Endothelial cell of umbilical vein (primary cell): ENCODE data around the gene ADAM33. TPM values are rescaled to one million over a fixed set of nuclear protein-coding genes. Genes with fewer than 3 reads are reported as not detected.

Source experiments
- BruUV-seq: library from RNA; stranded (reverse); fragments of 400-500 nt; replicated peaks from 2 replicates; lab custom pipeline; 2021; lab: Mats Ljungman, UMichigan
- CTCF ChIA-PET: fragments of 300-600, 350-600 bp; sonication (Branson Sonifier 250); formaldehyde crosslinking; loops from one replicate; lab custom pipeline; 2021; ENCODE audit warnings: antibody characterized with exemption, inconsistent platforms; lab: Charles Lee
- POLR2A ChIA-PET: fragments of 300-600, 350-600 bp; sonication (Branson Sonifier 250); formaldehyde crosslinking; loops from one replicate; lab custom pipeline; 2021; ENCODE audit warnings: antibody characterized with exemption, inconsistent platforms; lab: Charles Lee
- DNase-seq: peaks from one replicate; pipeline ENCODE4 v3.0.0-alpha.2; 2011; ENCODE audit warnings: low read depth, low spot score
- FAIRE-seq: peaks from 2 replicates; lab custom pipeline; 2011; peaks lifted over from hg19 to GRCh38; lab: Jason Lieb, UNC
- H2AFZ ChIP-seq: 2 replicates; pipeline ENCODE4 v1.6.0; 2012; ENCODE audit warnings: low read depth, low read length, control low read depth, inconsistent platforms
- H3K27ac ChIP-seq: 2 replicates; pipeline ENCODE4 v1.5.1; 2011; ENCODE audit warnings: low read depth, mild to moderate bottlenecking, control low read depth, low read length, moderate library complexity; ENCODE audit not compliant: insufficient read depth
- H3K27me3 ChIP-seq, 2 experiments: 2 replicates each; pipeline versions ENCODE4 v1.6.0 to v1.6.1; 2011; ENCODE audit warnings: low read length in 2 of 2, mixed read lengths in 1 of 2; ENCODE audit not compliant: control insufficient read depth in 2 of 2, insufficient read depth in 2 of 2
- H3K36me3 ChIP-seq, 2 experiments: 2 replicates in 1 of 2; 3 replicates in 1 of 2; pipeline ENCODE4 v1.5.1; 2011; ENCODE audit warnings: low read length in 2 of 2, mild to moderate bottlenecking in 1 of 2, moderate library complexity in 1 of 2; ENCODE audit not compliant: control insufficient read depth in 2 of 2, insufficient read depth in 2 of 2; ENCODE audit errors: extremely low read depth in 1 of 2
- H3K4me1 ChIP-seq: 3 replicates; pipeline ENCODE4 v1.5.1; 2011; ENCODE audit warnings: mild to moderate bottlenecking, low read length; ENCODE audit not compliant: control insufficient read depth, insufficient read depth; ENCODE audit errors: extremely low read depth
- H3K4me2 ChIP-seq: 2 replicates; pipeline ENCODE4 v1.6.1; 2011; ENCODE audit warnings: low read length, control low read depth, mixed read lengths; ENCODE audit not compliant: insufficient read depth
- H3K4me3 ChIP-seq, 3 experiments: fragments of 200-600 bp in 1 of 3; sonication (generic), shearing (Covaris generic) in 1 of 3; replicated peaks in 1 of 3; 2 replicates each; pipeline ENCODE4 v1.5.1; 2011 to 2016; ENCODE audit warnings: control low read depth in 3 of 3, low read length in 3 of 3, mild to moderate bottlenecking in 2 of 3, inconsistent platforms in 1 of 3, low read depth in 1 of 3, moderate library complexity in 1 of 3; ENCODE audit not compliant: insufficient read depth in 1 of 3
- H3K79me2 ChIP-seq: 2 replicates; pipeline ENCODE4 v1.6.0; 2012; ENCODE audit warnings: low read length, inconsistent platforms; ENCODE audit not compliant: control insufficient read depth, insufficient read depth
- H3K9ac ChIP-seq: replicated peaks from 2 replicates; pipeline ENCODE3; 2011; ENCODE audit warnings: low read length, control low read depth; ENCODE audit not compliant: insufficient read depth; ENCODE audit errors: extremely low read depth
- H3K9me1 ChIP-seq: replicated peaks from 3 replicates; pipeline ENCODE4 v1.6.0; 2011; ENCODE audit warnings: mild to moderate bottlenecking, low read length; ENCODE audit not compliant: control insufficient read depth, insufficient read depth; ENCODE audit errors: extremely low read depth
- H3K9me3 ChIP-seq: replicated peaks from 2 replicates; pipeline ENCODE4 v1.5.1; 2012; ENCODE audit warnings: low read length, inconsistent platforms; ENCODE audit not compliant: control insufficient read depth, insufficient read depth
- H4K20me1 ChIP-seq: replicated peaks from 2 replicates; pipeline ENCODE3; 2011; ENCODE audit warnings: mild to moderate bottlenecking, low read length; ENCODE audit not compliant: control insufficient read depth, insufficient read depth; ENCODE audit errors: extremely low read depth
- CTCF ChIP-seq, 2 donors: IDR thresholded peaks; 1 replicate in 1 of 2; 2 replicates in 1 of 2; pipeline ENCODE4 v1.5.1; 2011; ENCODE audit warnings: low read length in 2 of 2, mild to moderate bottlenecking in 2 of 2, moderate library complexity in 2 of 2, control low read depth in 1 of 2, inconsistent platforms in 1 of 2, low read depth in 1 of 2; ENCODE audit not compliant: insufficient read depth in 1 of 2; ENCODE audit errors: extremely low read depth in 1 of 2
- EZH2 ChIP-seq: IDR thresholded peaks from 2 replicates; pipeline ENCODE4 v1.6.1; 2012; ENCODE audit warnings: borderline replicate concordance, low read depth, mild to moderate bottlenecking, moderate library complexity, low read length, inconsistent platforms; ENCODE audit not compliant: severe bottlenecking
- FOS ChIP-seq: IDR thresholded peaks from 2 replicates; pipeline ENCODE4 v1.6.1; 2011; ENCODE audit warnings: mild to moderate bottlenecking, low read length, moderate library complexity, borderline replicate concordance; ENCODE audit not compliant: insufficient read depth
- GATA2 ChIP-seq: IDR thresholded peaks from 2 replicates; pipeline ENCODE4 v1.7.0; 2011; ENCODE audit warnings: low read depth, mild to moderate bottlenecking, moderate library complexity, mixed read lengths, low read length; ENCODE audit not compliant: insufficient read length, insufficient read depth
- JUN ChIP-seq: IDR thresholded peaks from 2 replicates; pipeline ENCODE4 v1.6.1; 2011; ENCODE audit warnings: borderline replicate concordance, low read depth; ENCODE audit not compliant: insufficient read length, insufficient read depth
- MYC ChIP-seq: IDR thresholded peaks from one replicate; pipeline ENCODE4 v1.6.1; 2011; ENCODE audit warnings: mild to moderate bottlenecking, low read depth, low read length
- POLR2A ChIP-seq: IDR thresholded peaks from 2 replicates; pipeline ENCODE4 v1.6.1; 2012; ENCODE audit warnings: low read depth, mild to moderate bottlenecking, control low read depth, low read length
- POLR2AphosphoS5 ChIP-seq: IDR thresholded peaks from 2 replicates; pipeline ENCODE4 v1.6.1; 2012; ENCODE audit warnings: low read depth, mild to moderate bottlenecking, control low read depth, low read length, moderate library complexity; ENCODE audit not compliant: insufficient read depth
- dilution Hi-C: fragments of 300-500 bp; cut with MboI; formaldehyde crosslinking; loops from one replicate; pipeline ENCODE4 v1.15.0; 2019; ENCODE audit warnings: low sequenced_read_pairs; ENCODE audit not compliant: extremely low pct_ligation_motif_present
- intact Hi-C: fragments of 100-400 bp; cut with micrococcal nuclease; formaldehyde crosslinking; loops from one replicate; pipeline ENCODE4 v1.10.0; 2022
- polyA plus RNA-seq, 4 experiments: library from polyadenylated mRNA; depleted of rRNA in 3 of 4; stranded (reverse) in 3 of 4; unstranded in 1 of 4; fragments of >200 nt; gene quantifications; 2 replicates each; pipeline versions ENCODE4 v1.2.1 to v1.2.3, GENCODE V29; 2011 to 2012; ENCODE audit warnings: missing spikeins in 1 of 4
- total RNA-seq: library from RNA; stranded (reverse); gene quantifications from 2 replicates; pipeline ENCODE4 v1.2.3, GENCODE V29; 2021

ADAM33 gene
- total and polyA plus RNA-seq, 2 donors (not counting 3 experiments of a cell fraction or from before 2014, with no cell fraction given) = 0.06 to 0.18 TPM

- DNase-seq = no peak
- Histone ChIP-seq H4K20me1 (no peaks in the 10 kb centered on the region), H3K9me1 (no peaks in the 10 kb centered on the region), H3K9me3 (no peaks in the 10 kb centered on the region), H3K4me1 (no peaks in the 10 kb centered on the region), H3K79me2 (no peaks in the 10 kb centered on the region), H3K4me3 (no peak overlapping the region), H2AFZ (no peak overlapping the region), H3K4me2 (no peak overlapping the region), H3K36me3 (peaks cover 0 to 3% of the 10 kb centered on the region in 2 experiments), H3K9ac (no peak overlapping the region), H3K27me3 (no peaks in the 10 kb centered on the region), H3K27ac (no peak overlapping the region)
- CTCF ChIA-PET = interaction anchor here (0.6 to 1.8 kb wide), 4 partner anchors 13 to 436 kb away, joined by 3 to 6 read pairs (median 3); no protein-coding TSS in a partner anchor
- POLR2A ChIA-PET = no interaction called here
- TF ChIP-seq CTCF (IDR thresholded peaks at IDR 0.05; ENCODE audit: extremely low read depth in 1 of 2, insufficient read depth in 1 of 2, low read depth in 1 of 2, low read length in 2 of 2) = no peak
- TF ChIP-seq FOS = no peak
- TF ChIP-seq JUN = no peak
- no peak for TF ChIP-seq POLR2AphosphoS5
- TF ChIP-seq POLR2A = no peak
- TF ChIP-seq MYC = no peak
- BruUV-seq = no TSS peak
- intact Hi-C loops (no loop called here), dilution Hi-C loops (no loop called here)
- FAIRE-seq = no peak
Observed at GRCh38 chr20:3646651-3647050, 35.2 kb downstream of the ADAM33 start.

- H3K9me3 ChIP-seq = no peaks in the 10 kb centered on the region
- dilution Hi-C loops (no loop called here), intact Hi-C loops (no loop called here)
- no TSS peak for BruUV-seq
- no peaks in the 10 kb centered on the region for H3K4me1 ChIP-seq
- no peak overlapping the region for H3K4me3 ChIP-seq
- peaks cover 0 to 3% of the 10 kb centered on the region in 2 experiments for H3K36me3 ChIP-seq
- H3K27me3 ChIP-seq = no peaks in the 10 kb centered on the region
- POLR2A ChIA-PET = no interaction called here
- TF ChIP-seq JUN (no peak), CTCF (IDR thresholded peaks at IDR 0.05; ENCODE audit: extremely low read depth in 1 of 2, insufficient read depth in 1 of 2, low read depth in 1 of 2, low read length in 2 of 2) (no peak), FOS (no peak), EZH2 (no peak), GATA2 (no peak), POLR2AphosphoS5 (no peak)
- CTCF ChIA-PET = interaction anchor here (1.4 kb wide), 1 partner anchor 23 kb away, joined by 3 read pairs; no protein-coding TSS in a partner anchor
- H3K27ac ChIP-seq = no peak overlapping the region
- H3K9me1 ChIP-seq = no peaks in the 10 kb centered on the region
- no peaks in the 10 kb centered on the region for H3K79me2 ChIP-seq
- no peak overlapping the region for H2AFZ ChIP-seq
- no peak for FAIRE-seq
- H3K4me2 ChIP-seq = no peak overlapping the region
- H3K9ac ChIP-seq = no peak overlapping the region
- no peak for DNase-seq
- H4K20me1 ChIP-seq = no peaks in the 10 kb centered on the region
Observed at GRCh38 chr20:3646067-3646440, 35.8 kb downstream of the ADAM33 start.
